SK-N-SH (cell line): ENCODE measurements around the gene CLEC16A. TPM values are rescaled to one million over a fixed set of nuclear protein-coding genes. Genes with fewer than 3 reads are reported as not detected.

Source experiments
- CTCF ChIA-PET: fragments of 300-600, 350-600 bp; formaldehyde crosslinking; extraction: SDS; loops from one replicate; lab custom pipeline; 2021; lab: Yijun Ruan, JAX
- POLR2A ChIA-PET: fragments of 350-600 bp; sonication (Branson Sonifier 250); formaldehyde crosslinking; extraction: SDS; loops from one replicate; lab custom pipeline; 2020; ENCODE audit warnings: antibody characterized with exemption, inconsistent platforms; lab: Yijun Ruan, JAX
- DNase-seq: peaks from one replicate; pipeline ENCODE4 v3.0.0; 2012
- H2AFZ ChIP-seq: fragments of 200-600 bp; sonication (generic); 2 replicates; pipeline ENCODE4 v1.8.1; 2016; ENCODE audit warnings: antibody characterized with exemption, mild to moderate bottlenecking, low read depth
- H3F3A ChIP-seq: fragments of 200-600 bp; sonication (generic); replicated peaks from 2 replicates; pipeline ENCODE3; 2016; ENCODE audit warnings: antibody characterized with exemption, mild to moderate bottlenecking; ENCODE audit not compliant: insufficient read depth
- H3K27ac ChIP-seq, 2 experiments: fragments of 200-500 bp in 1 of 2; fragments of 200-600 bp in 1 of 2; sonication (Bioruptor generic) in 1 of 2; sonication (generic), shearing (Covaris generic) in 1 of 2; 2 replicates each; pipeline versions ENCODE4 v1.5.1 to v1.6.1; 2014 to 2016; ENCODE audit warnings: low read depth in 2 of 2, inconsistent platforms in 1 of 2, low read length in 1 of 2, mild to moderate bottlenecking in 1 of 2, mixed read lengths in 1 of 2
- H3K27me3 ChIP-seq: fragments of 200-600 bp; sonication (generic), shearing (Covaris generic); 2 replicates; pipeline ENCODE4 v1.6.1; 2016; ENCODE audit warnings: mixed run types; ENCODE audit not compliant: insufficient read depth
- H3K36me3 ChIP-seq, 2 experiments: fragments of 200-500 bp in 1 of 2; fragments of 200-600 bp in 1 of 2; sonication (Bioruptor generic) in 1 of 2; sonication (generic) in 1 of 2; replicated peaks in 1 of 2; 2 replicates each; pipeline versions ENCODE3 to v1.5.1; 2014 to 2016; ENCODE audit warnings: low read length in 1 of 2, mild to moderate bottlenecking in 1 of 2; ENCODE audit not compliant: insufficient read depth in 2 of 2, control insufficient read depth in 1 of 2
- H3K4me1 ChIP-seq, 2 experiments: fragments of 200-500 bp in 1 of 2; fragments of 200-600 bp in 1 of 2; sonication (Bioruptor generic) in 1 of 2; sonication (generic), shearing (Covaris generic) in 1 of 2; 2 replicates each; pipeline versions ENCODE4 v1.5.1 to v1.6.1; 2014 to 2016; ENCODE audit warnings: low read depth in 1 of 2, low read length in 1 of 2, mixed run types in 1 of 2; ENCODE audit not compliant: insufficient read depth in 2 of 2, control insufficient read depth in 1 of 2
- H3K4me2 ChIP-seq: fragments of 200-600 bp; sonication (generic), shearing (Covaris generic); 2 replicates; pipeline ENCODE4 v1.6.1; 2017; ENCODE audit warnings: mixed run types
- H3K4me3 ChIP-seq, 2 experiments: fragments of 200-500 bp in 1 of 2; fragments of 200-600 bp in 1 of 2; sonication (Bioruptor generic) in 1 of 2; sonication (generic), shearing (Covaris generic) in 1 of 2; 2 replicates each; pipeline versions ENCODE4 v1.5.1 to v1.8.1; 2014 to 2016; ENCODE audit warnings: low read depth in 2 of 2, inconsistent platforms in 1 of 2, low read length in 1 of 2, mild to moderate bottlenecking in 1 of 2, mixed read lengths in 1 of 2, moderate library complexity in 1 of 2
- H3K79me2 ChIP-seq: fragments of 200-600 bp; sonication (generic); 2 replicates; pipeline ENCODE4 v1.8.1; 2017; ENCODE audit warnings: mild to moderate bottlenecking; ENCODE audit not compliant: insufficient read depth
- H3K9ac ChIP-seq: fragments of 200-600 bp; sonication (generic); 2 replicates; pipeline ENCODE4 v1.6.1; 2017; ENCODE audit warnings: mixed run types
- H3K9me2 ChIP-seq: fragments of 200-600 bp; sonication (generic); 2 replicates; pipeline ENCODE4 v1.6.1; 2017; ENCODE audit warnings: mixed run types
- H3K9me3 ChIP-seq: fragments of 200-600 bp; sonication (generic); 2 replicates; pipeline ENCODE4 v1.6.1; 2017; ENCODE audit warnings: mixed run types, mild to moderate bottlenecking, moderate library complexity
- H4K20me1 ChIP-seq: fragments of 200-600 bp; sonication (generic); 2 replicates; pipeline ENCODE4 v1.6.1; 2017; ENCODE audit warnings: mild to moderate bottlenecking, mixed run types; ENCODE audit not compliant: insufficient read depth
- EP300 ChIP-seq, 2 experiments: IDR thresholded peaks; 2 replicates each; pipeline versions ENCODE4 v1.4.0 to v1.6.1; 2012; ENCODE audit warnings: borderline replicate concordance in 1 of 2, low read depth in 1 of 2, low read length in 1 of 2
- EZH2phosphoT487 ChIP-seq: fragments of 200-600 bp; sonication (generic); IDR thresholded peaks from 2 replicates; pipeline ENCODE4 v1.6.1; 2017; ENCODE audit warnings: low read depth, mixed run types, mild to moderate bottlenecking, antibody characterized with exemption, moderate library complexity, borderline replicate concordance
- FOXM1 ChIP-seq: IDR thresholded peaks from 2 replicates; pipeline ENCODE4 v1.4.0; 2012; ENCODE audit warnings: low read depth, mild to moderate bottlenecking
- GABPA ChIP-seq: IDR thresholded peaks from 2 replicates; pipeline ENCODE4 v1.4.0; 2012; ENCODE audit warnings: low read depth, mild to moderate bottlenecking
- GATA2 ChIP-seq: sonication (generic); formaldehyde crosslinking; IDR thresholded peaks from 2 replicates; pipeline ENCODE4 v1.5.0; 2020; ENCODE audit warnings: mild to moderate bottlenecking, missing genetic modification reagents
- IRF3 ChIP-seq: fragments of 150-350 bp; IDR thresholded peaks from 2 replicates; pipeline ENCODE4 v1.6.1; 2016; ENCODE audit warnings: mild to moderate bottlenecking, low read depth, low read length
- MAX ChIP-seq: IDR thresholded peaks from 2 replicates; pipeline ENCODE4 v1.4.0; 2012; ENCODE audit warnings: low read depth
- MEF2A ChIP-seq: IDR thresholded peaks from 2 replicates; pipeline ENCODE4 v1.4.0; 2012; ENCODE audit warnings: low read depth, borderline replicate concordance
- MXI1 ChIP-seq: IDR thresholded peaks from 2 replicates; pipeline ENCODE4 v1.6.1; 2012; ENCODE audit warnings: mild to moderate bottlenecking, low read depth, low read length, improper control_type of control experiment
- NFIC ChIP-seq: IDR thresholded peaks from 2 replicates; pipeline ENCODE4 v1.4.0; 2012; ENCODE audit warnings: borderline replicate concordance
- NRF1 ChIP-seq: IDR thresholded peaks from 2 replicates; pipeline ENCODE4 v1.6.1; 2012; ENCODE audit warnings: low read depth, mild to moderate bottlenecking, low read length
- PBX3 ChIP-seq: IDR thresholded peaks from 2 replicates; pipeline ENCODE4; 2012
- RAD21 ChIP-seq: IDR thresholded peaks from 2 replicates; pipeline ENCODE4 v1.6.1; 2012; ENCODE audit warnings: mild to moderate bottlenecking, low read length
- RCOR1 ChIP-seq: fragments of 150-350 bp; IDR thresholded peaks from 2 replicates; pipeline ENCODE4 v1.6.1; 2017; ENCODE audit warnings: antibody characterized with exemption, low read length
- REST ChIP-seq: IDR thresholded peaks from 2 replicates; pipeline ENCODE4 v1.6.1; 2012; ENCODE audit warnings: mild to moderate bottlenecking, low read depth, low read length, moderate library complexity
- RFX5 ChIP-seq: IDR thresholded peaks from 2 replicates; pipeline ENCODE4 v1.6.1; 2012; ENCODE audit warnings: mild to moderate bottlenecking, improper control_type of control experiment, low read length
- RXRA ChIP-seq: IDR thresholded peaks from 2 replicates; pipeline ENCODE4 v1.4.0; 2012; ENCODE audit warnings: low read depth, mild to moderate bottlenecking, borderline replicate concordance
- SMC3 ChIP-seq: IDR thresholded peaks from 2 replicates; pipeline ENCODE4 v1.6.1; 2012; ENCODE audit warnings: low read depth, low read length, improper control_type of control experiment
- TAF1 ChIP-seq: IDR thresholded peaks from 2 replicates; pipeline ENCODE4 v1.6.1; 2012; ENCODE audit warnings: low read depth, mild to moderate bottlenecking, low read length, moderate library complexity, borderline replicate concordance
- USF1 ChIP-seq: IDR thresholded peaks from 2 replicates; pipeline ENCODE4 v1.4.0; 2012; ENCODE audit warnings: low read depth, borderline replicate concordance
- USF2 ChIP-seq: fragments of 150-350 bp; IDR thresholded peaks from 2 replicates; pipeline ENCODE4 v1.6.1; 2017; ENCODE audit warnings: antibody characterized with exemption, low read length, low read depth, borderline replicate concordance
- YY1 ChIP-seq: IDR thresholded peaks from 2 replicates; pipeline ENCODE4 v1.4.0; 2012; ENCODE audit warnings: low read depth, mild to moderate bottlenecking
- ZBTB33 ChIP-seq: IDR thresholded peaks from 2 replicates; pipeline ENCODE4 v1.4.0; 2012; ENCODE audit warnings: low read depth, borderline replicate concordance
- WGBS: methylation state at CpG from one replicate; pipeline ENCODE4 v1.1.6; 2017; ENCODE audit warnings: low lambda C conversion rate; 5-methylcytosine and 5-hydroxymethylcytosine counted together
- polyA plus RNA-seq, 3 experiments: library from polyadenylated mRNA; depleted of rRNA; stranded (reverse); fragments of >200 nt; gene quantifications; 2 replicates each; pipeline ENCODE4 v1.2.3, GENCODE V29; 2012

Gene CLEC16A
- polyA plus RNA-seq, 1 of the 3 experiments (the other 2 are of a cell fraction), result 13.7 TPM

GRCh38 chr16:11155284-11155806, 211.0 kb downstream of the CLEC16A start:
- no peaks in the 10 kb centered on the region for H3K9me3 ChIP-seq
- no peaks in the 10 kb centered on the region for H3K27me3 ChIP-seq
- H3K4me1 ChIP-seq, result peaks cover 3 to 34% of the 10 kb centered on the region in 2 experiments; a peak in 2 of 4 replicates
- peak overlapping the region in 1 of 2 experiments; percentile 72; a peak in 2 of 4 replicates for H3K27ac ChIP-seq
- no peak overlapping the region for H3K4me3 ChIP-seq
- WGBS, result 26% methylated on average over 13 of the region's 13 CpGs
- H3K4me2 ChIP-seq, result peak overlapping the region; percentile 42; the same call in 1 of the 2 replicates
- no peak overlapping the region for H3K9ac ChIP-seq
- H4K20me1 ChIP-seq, result no peaks in the 10 kb centered on the region
- H3K9me2 ChIP-seq, result no peaks in the 10 kb centered on the region
- H2AFZ ChIP-seq, result no peak overlapping the region
- peaks cover 0 to under 1% of the 10 kb centered on the region in 2 experiments for H3K36me3 ChIP-seq
- ChIA-PET POLR2A (no interaction called here), CTCF (interaction anchor here (4.4 kb wide), 1 partner anchor 101 kb away, joined by 19 read pairs; the partner anchor contains the start of gene SOCS1)
- no peaks in the 10 kb centered on the region for H3K79me2 ChIP-seq
- H3F3A ChIP-seq, result peaks cover 5% of the 10 kb centered on the region
- DNase-seq, result no peak
- TF ChIP-seq IRF3, result no peak
- no peak for TF ChIP-seq USF2
- TF ChIP-seq NRF1, result no peak
- TF ChIP-seq SMC3, result no peak
- TF ChIP-seq RCOR1, result no peak
- TF ChIP-seq FOXM1, result no peak
- no peak for TF ChIP-seq RAD21
- 0 out of 2 replicates have a peak, but pooled peaks have one; percentile 31 for TF ChIP-seq TAF1
- TF ChIP-seq NFIC, result peak; percentile 94
- TF ChIP-seq REST, result no peak
- TF ChIP-seq USF1, result peak; percentile 10; the same call in 1 of the 2 replicates
- TF ChIP-seq EZH2phosphoT487, result no peak
- TF ChIP-seq GATA2, result no peak
- TF ChIP-seq GABPA, result no peak
- no peak for TF ChIP-seq RFX5
- no peak for TF ChIP-seq MEF2A
- TF ChIP-seq EP300 (IDR thresholded peaks at IDR 0.05; ENCODE audit: borderline replicate concordance in 1 of 2, low read depth in 1 of 2, low read length in 1 of 2), result peak in 1 of 2 experiments; percentile 95; a peak in 2 of 4 replicates
- TF ChIP-seq RXRA, result peak; percentile 90; the same call in 1 of the 2 replicates
- TF ChIP-seq PBX3, result peak; percentile 92
- no peak for TF ChIP-seq MXI1
- TF ChIP-seq ZBTB33, result peak; percentile 27; the same call in 1 of the 2 replicates
- no peak for TF ChIP-seq YY1
- TF ChIP-seq MAX, result peak; percentile 68
